VCaP (cell line): ENCODE data around the gene CCDC191.
A peak's percentile ranks its signal among the peaks of the same experiment; 100 is the strongest.

ENCODE experiments used
- H3K27ac ChIP-seq: fragments of 450-650 bp; 2 replicates; pipeline ENCODE4 v1.5.1; 2017
- CTCF ChIP-seq: fragments of 450-650 bp; conservative IDR thresholded peaks from 2 replicates; pipeline ENCODE4 v1.5.1; 2017; ENCODE audit warnings: mild to moderate bottlenecking, moderate library complexity

CCDC191 gene

GRCh38 chr3:114058646-114059045 lies 2.3 kb upstream of the CCDC191 start:
- H3K27ac ChIP-seq = no peak overlapping the region
- TF ChIP-seq CTCF = no peak

- TF ChIP-seq CTCF = no peak
- peak overlapping the region; percentile 61; the same call in 1 of the 2 replicates for H3K27ac ChIP-seq
Observed at GRCh38 chr3:114057011-114057347, 653 bp upstream of the CCDC191 start.

GRCh38 chr3:114052216-114052615 lies 4.1 kb downstream of the CCDC191 start:
- no peak overlapping the region for H3K27ac ChIP-seq
- TF ChIP-seq CTCF = no peak

- H3K27ac ChIP-seq = no peak overlapping the region
- no peak for TF ChIP-seq CTCF
Observed at GRCh38 chr3:114043205-114043604, 13.1 kb downstream of the CCDC191 start.

GRCh38 chr3:114035896-114036295 lies 20.4 kb downstream of the CCDC191 start:
- no peak for TF ChIP-seq CTCF
- no peak overlapping the region for H3K27ac ChIP-seq

GRCh38 chr3:114034787-114035545 lies 21.4 kb downstream of the CCDC191 start:
- TF ChIP-seq CTCF = no peak
- H3K27ac ChIP-seq = no peak overlapping the region

GRCh38 chr3:114034211-114034610 lies 22.1 kb downstream of the CCDC191 start:
- no peak for TF ChIP-seq CTCF

More at GRCh38 chr3:114034211-114034610, 22.1 kb downstream of the CCDC191 start:
- H3K27ac ChIP-seq = no peak overlapping the region
